Breast epithelium (tissue), 4 donors: ENCODE results near the gene ZNF396. TPM values are rescaled to one million over a fixed set of nuclear protein-coding genes. Genes with fewer than 3 reads are reported as not detected.

Experiments
- DNase-seq, 2 donors: peaks; one replicate each; pipeline ENCODE4 v3.0.0-alpha.2; 2019; ENCODE audit warnings: low spot score in 2 of 2
- H3K27ac ChIP-seq, 2 donors: fragments of 200-600 bp; sonication (generic) in 1 of 2; one replicate each; pipeline ENCODE4 v1.5.1; 2016 to 2019; ENCODE audit warnings: mild to moderate bottlenecking in 1 of 2
- H3K27me3 ChIP-seq, 2 donors: fragments of 200-600 bp; sonication (generic) in 1 of 2; one replicate each; pipeline versions ENCODE4 v1.5.1 to v1.6.0; 2017 to 2019; ENCODE audit warnings: control low read depth in 1 of 2, mild to moderate bottlenecking in 1 of 2
- H3K36me3 ChIP-seq: fragments of 200-600 bp; one replicate; pipeline ENCODE4 v1.5.1; 2019
- H3K4me1 ChIP-seq, 2 donors: fragments of 200-600 bp; sonication (generic); one replicate each; pipeline ENCODE4 v1.5.1; 2016 to 2019; ENCODE audit warnings: control low read depth in 1 of 2
- H3K4me3 ChIP-seq, 3 donors: fragments of 200-600 bp; sonication (generic); 1 replicate in 2 of 3; 2 replicates in 1 of 3; pipeline ENCODE4 v1.5.1; 2016 to 2019; ENCODE audit warnings: mild to moderate bottlenecking in 3 of 3, moderate library complexity in 2 of 3
- H3K9me3 ChIP-seq, 2 donors: fragments of 200-600 bp; sonication (generic) in 1 of 2; one replicate each; pipeline ENCODE4 v1.5.1; 2016 to 2019; ENCODE audit warnings: control low read depth in 1 of 2
- CTCF ChIP-seq, 3 donors: fragments of 450-650 bp; IDR thresholded peaks; one replicate each; pipeline ENCODE4 v1.5.1; 2016 to 2017; ENCODE audit warnings: antibody characterized with exemption in 3 of 3, mild to moderate bottlenecking in 3 of 3, moderate library complexity in 3 of 3
- POLR2A ChIP-seq: fragments of 450-650 bp; IDR thresholded peaks from one replicate; pipeline ENCODE4 v1.6.1; 2016; ENCODE audit warnings: antibody characterized with exemption, mild to moderate bottlenecking, moderate library complexity
- POLR2AphosphoS5 ChIP-seq, 3 donors: sonication (generic); formaldehyde crosslinking; IDR thresholded peaks; one replicate each; pipeline ENCODE4 v1.6.1; 2017; ENCODE audit warnings: antibody characterized with exemption in 3 of 3
- intact Hi-C: fragments of 100-400 bp; cut with DNase I; formaldehyde crosslinking; loops from one replicate; pipeline ENCODE4 v1.15.1; 2023; ENCODE audit warnings: low total_unique reads
- total RNA-seq, 3 donors: library from RNA; depleted of rRNA; stranded (reverse); fragments of >200 nt; gene quantifications; one replicate each; pipeline ENCODE4 v1.1.0, GENCODE V29; 2016

Gene ZNF396
- total RNA-seq, 3 donors from 2014 or later, result 2.4 to 7.8 (median 4.3) TPM

GRCh38 chr18:35393716-35394115 lies 16.6 kb upstream of the ZNF396 start:
- TF ChIP-seq POLR2A, result no peak
- no peak for TF ChIP-seq CTCF (IDR thresholded peaks at IDR 0.05)
- TF ChIP-seq POLR2AphosphoS5 (IDR thresholded peaks at IDR 0.05), result no peak
- no peaks in the 10 kb centered on the region for H3K9me3 ChIP-seq
- no peak overlapping the region for H3K4me3 ChIP-seq
- DNase-seq, result no peak
- no peaks in the 10 kb centered on the region for H3K4me1 ChIP-seq
- H3K27me3 ChIP-seq, result no peaks in the 10 kb centered on the region
- no peaks in the 10 kb centered on the region for H3K36me3 ChIP-seq
- intact Hi-C loops, result no loop called here
- H3K27ac ChIP-seq, result no peak overlapping the region

GRCh38 chr18:35392375-35392774 lies 15.2 kb upstream of the ZNF396 start:
- Histone ChIP-seq H3K9me3 (no peaks in the 10 kb centered on the region), H3K36me3 (no peaks in the 10 kb centered on the region), H3K27me3 (no peaks in the 10 kb centered on the region), H3K27ac (no peak overlapping the region), H3K4me3 (no peak overlapping the region), H3K4me1 (no peaks in the 10 kb centered on the region)
- no peak for DNase-seq
- no peak for TF ChIP-seq CTCF (IDR thresholded peaks at IDR 0.05)
- TF ChIP-seq POLR2AphosphoS5 (IDR thresholded peaks at IDR 0.05), result no peak
- TF ChIP-seq POLR2A, result no peak
- intact Hi-C loops, result no loop called here

- Histone ChIP-seq H3K27ac (no peak overlapping the region), H3K36me3 (no peaks in the 10 kb centered on the region), H3K4me1 (no peaks in the 10 kb centered on the region), H3K9me3 (no peaks in the 10 kb centered on the region), H3K27me3 (no peaks in the 10 kb centered on the region), H3K4me3 (no peak overlapping the region)
- intact Hi-C loops, result no loop called here
- no peak for DNase-seq
- no peak for TF ChIP-seq POLR2A
- TF ChIP-seq POLR2AphosphoS5 (IDR thresholded peaks at IDR 0.05), result no peak
- TF ChIP-seq CTCF (IDR thresholded peaks at IDR 0.05), result no peak
Observed at GRCh38 chr18:35390951-35391700, 14.0 kb upstream of the ZNF396 start.

GRCh38 chr18:35389095-35389618 lies 12.0 kb upstream of the ZNF396 start:
- intact Hi-C loops, result no loop called here
- Histone ChIP-seq H3K36me3 (no peaks in the 10 kb centered on the region), H3K9me3 (no peaks in the 10 kb centered on the region), H3K4me3 (peak overlapping the region in 1 of 3 donors; percentile 25), H3K27me3 (no peaks in the 10 kb centered on the region), H3K27ac (peak overlapping the region in 1 of 2 donors; percentile 65), H3K4me1 (no peaks in the 10 kb centered on the region)
- TF ChIP-seq POLR2AphosphoS5 (IDR thresholded peaks at IDR 0.05) (no peak), POLR2A (no peak), CTCF (IDR thresholded peaks at IDR 0.05) (no peak)
- no peak for DNase-seq

- H3K4me3 ChIP-seq, result no peak overlapping the region
Observed at GRCh38 chr18:35387152-35387571, 10.0 kb upstream of the ZNF396 start.

More at GRCh38 chr18:35387152-35387571, 10.0 kb upstream of the ZNF396 start:
- no peak for DNase-seq
- Histone ChIP-seq H3K27me3 (no peaks in the 10 kb centered on the region), H3K27ac (no peak overlapping the region), H3K4me1 (no peaks in the 10 kb centered on the region), H3K36me3 (no peaks in the 10 kb centered on the region), H3K9me3 (no peaks in the 10 kb centered on the region)
- TF ChIP-seq POLR2AphosphoS5 (IDR thresholded peaks at IDR 0.05), result no peak
- TF ChIP-seq CTCF (IDR thresholded peaks at IDR 0.05), result no peak
- TF ChIP-seq POLR2A, result no peak
- intact Hi-C loops, result no loop called here
